SU-DHL-6 (cell line): ENCODE data around the gene UTP15.

Source experiments
- EZH2phosphoT487 ChIP-seq: fragments of 200-600 bp; sonication (generic), shearing (Covaris generic); conservative IDR thresholded peaks from 2 replicates; pipeline ENCODE4 v1.6.1; 2018; ENCODE audit warnings: mild to moderate bottlenecking, antibody characterized with exemption, low read length, moderate library complexity, mixed read lengths
- TF ChIP-seq, protein P1 (sequence below): fragments of 200-600 bp; sonication (generic); IDR thresholded peaks from one replicate; pipeline ENCODE4 v1.5.1; 2017; ENCODE audit warnings: antibody characterized with exemption, mild to moderate bottlenecking, low read length, moderate library complexity; ENCODE audit not compliant: insufficient read depth, poor library complexity, severe bottlenecking

DNA sequence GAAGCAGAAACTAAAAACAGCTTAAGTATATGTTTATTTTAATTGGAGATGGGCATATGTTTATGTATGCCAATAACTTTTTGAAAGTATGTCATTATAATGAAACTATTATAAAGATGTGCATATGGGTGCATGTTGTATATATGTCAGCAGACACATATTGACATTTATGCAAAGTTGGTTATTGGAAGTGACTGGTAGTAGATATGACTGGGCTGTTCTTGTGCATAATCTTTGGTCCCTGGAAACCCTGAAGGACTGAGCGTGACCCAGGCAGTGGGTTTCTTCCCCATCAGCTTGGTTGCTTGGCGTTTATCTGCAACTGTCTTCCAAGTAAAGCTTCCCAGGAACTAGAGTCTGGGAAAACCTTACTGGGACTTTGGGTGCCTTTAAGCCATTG is 25.8 kb upstream of the UTP15 start:
- TF ChIP-seq, protein P1, sequence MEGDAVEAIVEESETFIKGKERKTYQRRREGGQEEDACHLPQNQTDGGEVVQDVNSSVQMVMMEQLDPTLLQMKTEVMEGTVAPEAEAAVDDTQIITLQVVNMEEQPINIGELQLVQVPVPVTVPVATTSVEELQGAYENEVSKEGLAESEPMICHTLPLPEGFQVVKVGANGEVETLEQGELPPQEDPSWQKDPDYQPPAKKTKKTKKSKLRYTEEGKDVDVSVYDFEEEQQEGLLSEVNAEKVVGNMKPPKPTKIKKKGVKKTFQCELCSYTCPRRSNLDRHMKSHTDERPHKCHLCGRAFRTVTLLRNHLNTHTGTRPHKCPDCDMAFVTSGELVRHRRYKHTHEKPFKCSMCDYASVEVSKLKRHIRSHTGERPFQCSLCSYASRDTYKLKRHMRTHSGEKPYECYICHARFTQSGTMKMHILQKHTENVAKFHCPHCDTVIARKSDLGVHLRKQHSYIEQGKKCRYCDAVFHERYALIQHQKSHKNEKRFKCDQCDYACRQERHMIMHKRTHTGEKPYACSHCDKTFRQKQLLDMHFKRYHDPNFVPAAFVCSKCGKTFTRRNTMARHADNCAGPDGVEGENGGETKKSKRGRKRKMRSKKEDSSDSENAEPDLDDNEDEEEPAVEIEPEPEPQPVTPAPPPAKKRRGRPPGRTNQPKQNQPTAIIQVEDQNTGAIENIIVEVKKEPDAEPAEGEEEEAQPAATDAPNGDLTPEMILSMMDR: no peak
- TF ChIP-seq EZH2phosphoT487: no peak
